Peyer's patch (tissue), 4 donors: Measurements from ENCODE around the gene COL23A1. TPM values are rescaled to one million over a fixed set of nuclear protein-coding genes. Genes with fewer than 3 reads are reported as not detected.

ENCODE experiments used
- DNase-seq, 3 donors: peaks; one replicate each; pipeline ENCODE4 v3.0.0-alpha.2; 2017 to 2019
- H3K27ac ChIP-seq, 4 donors: fragments of 200-600 bp; sonication (generic); one replicate each; pipeline ENCODE4 v1.5.1; 2016 to 2019
- H3K27me3 ChIP-seq, 2 donors: fragments of 200-600 bp; sonication (generic); one replicate each; pipeline ENCODE4 v1.5.1; 2019
- H3K36me3 ChIP-seq, 3 donors: fragments of 200-600 bp; sonication (generic); one replicate each; pipeline ENCODE4 v1.5.1; 2016 to 2019
- H3K4me1 ChIP-seq, 4 donors: fragments of 200-600 bp; sonication (generic); one replicate each; pipeline ENCODE4 v1.5.1; 2016 to 2019
- H3K4me3 ChIP-seq, 4 donors: fragments of 200-600 bp; sonication (generic); 1 replicate in 3 of 4; 2 replicates in 1 of 4; pipeline ENCODE4 v1.5.1; 2016 to 2019; ENCODE audit warnings: mild to moderate bottlenecking in 1 of 4
- H3K9me3 ChIP-seq, 4 donors: fragments of 200-600 bp; sonication (generic); one replicate each; pipeline ENCODE4 v1.5.1; 2016 to 2019; ENCODE audit warnings: mild to moderate bottlenecking in 1 of 4
- CTCF ChIP-seq, 6 experiments: fragments of 450-650 bp in 4 of 6; fragments of 200-600 bp in 2 of 6; sonication (generic) in 1 of 6; IDR thresholded peaks; one replicate each; pipeline ENCODE4 v1.5.1; 2017 to 2019; ENCODE audit warnings: antibody characterized with exemption in 6 of 6, mild to moderate bottlenecking in 3 of 6, moderate library complexity in 1 of 6
- POLR2A ChIP-seq, 2 donors: fragments of 450-650 bp; IDR thresholded peaks; one replicate each; pipeline ENCODE4 v1.5.1; 2017; ENCODE audit warnings: antibody characterized with exemption in 2 of 2, mild to moderate bottlenecking in 2 of 2, moderate library complexity in 2 of 2
- total RNA-seq, 4 donors: library from RNA; depleted of rRNA; stranded (reverse); fragments of >200 nt; gene quantifications; one replicate each; pipeline ENCODE4 v1.1.0, GENCODE V29; 2016

The COL23A1 gene
- total RNA-seq, 4 donors from 2014 or later, result 0.57 to 5.8 (median 1.2) TPM; not detected in 1

- TF ChIP-seq CTCF (IDR thresholded peaks at IDR 0.05) (no peak), POLR2A (IDR thresholded peaks at IDR 0.05) (no peak)
- Histone ChIP-seq H3K36me3 (no peaks in the 10 kb centered on the region), H3K27ac (no peak overlapping the region), H3K9me3 (no peaks in the 10 kb centered on the region), H3K27me3 (no peaks in the 10 kb centered on the region), H3K4me1 (no peaks in the 10 kb centered on the region), H3K4me3 (no peak overlapping the region)
- no peak for DNase-seq
Observed at GRCh38 chr5:178525906-178526732, 64.1 kb downstream of the COL23A1 start.

GRCh38 chr5:178524093-178524882, 65.9 kb downstream of the COL23A1 start:
- Histone ChIP-seq H3K27me3 (no peaks in the 10 kb centered on the region), H3K36me3 (no peaks in the 10 kb centered on the region), H3K9me3 (no peaks in the 10 kb centered on the region), H3K4me3 (no peak overlapping the region), H3K27ac (no peak overlapping the region), H3K4me1 (no peaks in the 10 kb centered on the region)
- TF ChIP-seq CTCF (IDR thresholded peaks at IDR 0.05) (no peak), POLR2A (IDR thresholded peaks at IDR 0.05) (no peak)
- no peak for DNase-seq

GRCh38 chr5:178522361-178522760, 67.8 kb downstream of the COL23A1 start:
- Histone ChIP-seq H3K4me1 (no peaks in the 10 kb centered on the region), H3K4me3 (no peak overlapping the region), H3K36me3 (no peaks in the 10 kb centered on the region), H3K27ac (no peak overlapping the region), H3K9me3 (no peaks in the 10 kb centered on the region), H3K27me3 (no peaks in the 10 kb centered on the region)
- TF ChIP-seq POLR2A (IDR thresholded peaks at IDR 0.05) (no peak), CTCF (IDR thresholded peaks at IDR 0.05) (no peak)
- DNase-seq, result no peak

GRCh38 chr5:178520851-178521250, 69.3 kb downstream of the COL23A1 start:
- H3K4me1 ChIP-seq, result no peaks in the 10 kb centered on the region
- no peak overlapping the region for H3K27ac ChIP-seq
- H3K4me3 ChIP-seq, result no peak overlapping the region
- no peaks in the 10 kb centered on the region for H3K9me3 ChIP-seq
- TF ChIP-seq POLR2A (IDR thresholded peaks at IDR 0.05) (no peak), CTCF (IDR thresholded peaks at IDR 0.05) (no peak)
- no peaks in the 10 kb centered on the region for H3K36me3 ChIP-seq
- no peak for DNase-seq
- H3K27me3 ChIP-seq, result no peaks in the 10 kb centered on the region

GRCh38 chr5:178519804-178520203, 70.4 kb downstream of the COL23A1 start:
- no peak overlapping the region for H3K27ac ChIP-seq
- DNase-seq, result no peak
- no peak overlapping the region for H3K4me3 ChIP-seq
- H3K9me3 ChIP-seq, result no peaks in the 10 kb centered on the region
- H3K36me3 ChIP-seq, result no peaks in the 10 kb centered on the region
- TF ChIP-seq CTCF (IDR thresholded peaks at IDR 0.05) (no peak), POLR2A (IDR thresholded peaks at IDR 0.05) (no peak)
- no peaks in the 10 kb centered on the region for H3K4me1 ChIP-seq
- no peaks in the 10 kb centered on the region for H3K27me3 ChIP-seq
